HL-60/S4 (cell line): ENCODE data around the gene NECAB3.

Experiments used
- in situ Hi-C: fragments of 300-500 bp; cut with MboI; formaldehyde crosslinking; loops from 2 replicates; pipeline ENCODE4 v1.14.3; 2022; ENCODE audit warnings: low sequenced_read_pairs

NECAB3 gene

GRCh38 chr20:33666293-33667244 is 7.7 kb downstream of the NECAB3 start, which contains the start of gene ACTL10:
Gene ACTL10, plus strand, starts transcription at chr20:33666943. Its CDS starts 555 bp downstream, at chr20:33667498.
- in situ Hi-C loops, result loop anchor here (10.0 kb wide), 1 partner anchor 202 kb away; no protein-coding TSS in a partner anchor

GRCh38 chr20:33664762-33665144 is 9.5 kb downstream of the NECAB3 start:
- in situ Hi-C loops, result loop anchor here (10.0 kb wide), 1 partner anchor 200 kb away; no protein-coding TSS in a partner anchor

GRCh38 chr20:33664085-33664761 is 10.0 kb downstream of the NECAB3 start:
- in situ Hi-C loops, result loop anchor here (10.0 kb wide), 1 partner anchor 199 kb away; no protein-coding TSS in a partner anchor

GRCh38 chr20:33663161-33664084 is 10.8 kb downstream of the NECAB3 start:
- in situ Hi-C loops, result loop anchor here (10.0 kb wide), 1 partner anchor 199 kb away; no protein-coding TSS in a partner anchor

- in situ Hi-C loops, result loop anchor here (10.0 kb wide), 1 partner anchor 197 kb away; no protein-coding TSS in a partner anchor
Observed at GRCh38 chr20:33662172-33662571, 12.1 kb downstream of the NECAB3 start, which contains the start of gene C20orf144. Gene C20orf144, plus strand, starts transcription at chr20:33662327. Its CDS starts 19 bp downstream, at chr20:33662346.

GRCh38 chr20:33660685-33661058 is 13.6 kb downstream of the NECAB3 start:
- in situ Hi-C loops, result loop anchor here (10.0 kb wide), 1 partner anchor 196 kb away; no protein-coding TSS in a partner anchor

- in situ Hi-C loops, result loop anchor here (10.0 kb wide), 1 partner anchor 195 kb away; no protein-coding TSS in a partner anchor
Observed at GRCh38 chr20:33660035-33660684, 14.1 kb downstream of the NECAB3 start.

- in situ Hi-C loops, result loop anchor here (10.0 kb wide), 1 partner anchor 195 kb away; no protein-coding TSS in a partner anchor
Observed at GRCh38 chr20:33659341-33660034, 14.7 kb downstream of the NECAB3 start.

GRCh38 chr20:33658929-33659328 is 15.3 kb downstream of the NECAB3 start:
- in situ Hi-C loops, result no loop called here

GRCh38 chr20:33658510-33658909 is 15.7 kb downstream of the NECAB3 start:
- in situ Hi-C loops, result no loop called here

- in situ Hi-C loops, result no loop called here
Observed at GRCh38 chr20:33657704-33658095, 16.5 kb downstream of the NECAB3 start.

- in situ Hi-C loops, result no loop called here
Observed at GRCh38 chr20:33656783-33657703, 17.2 kb downstream of the NECAB3 start.

- in situ Hi-C loops, result no loop called here
Observed at GRCh38 chr20:33656010-33656782, 18.0 kb downstream of the NECAB3 start.

- in situ Hi-C loops, result no loop called here
Observed at GRCh38 chr20:33655164-33655563, 19.1 kb downstream of the NECAB3 start.

GRCh38 chr20:33654680-33655161 is 19.5 kb downstream of the NECAB3 start:
- in situ Hi-C loops, result no loop called here

- in situ Hi-C loops, result no loop called here
Observed at GRCh38 chr20:33653900-33654596, 20.2 kb downstream of the NECAB3 start.
